GM13976 (cell line): ENCODE results near the gene ARFGEF3.

ENCODE experiments used
- DNase-seq: peaks from one replicate; pipeline ENCODE4 v3.0.0; 2012; ENCODE audit warnings: low spot score
- in situ Hi-C: fragments of 300-500 bp; cut with MboI; formaldehyde crosslinking; loops from one replicate; pipeline ENCODE4 v1.12.0; 2022; ENCODE audit warnings: low sequenced_read_pairs, mixed read lengths, inconsistent platforms; ENCODE audit not compliant: unreplicated experiment
- TF ChIP-seq, protein P1 (sequence below): IDR thresholded peaks from 2 replicates; pipeline ENCODE4 v1.5.1; 2012; ENCODE audit warnings: borderline replicate concordance, mild to moderate bottlenecking; ENCODE audit not compliant: insufficient read depth; ENCODE audit errors: extremely low read depth, missing control alignments, control extremely low read depth

The ARFGEF3 gene

DNA sequence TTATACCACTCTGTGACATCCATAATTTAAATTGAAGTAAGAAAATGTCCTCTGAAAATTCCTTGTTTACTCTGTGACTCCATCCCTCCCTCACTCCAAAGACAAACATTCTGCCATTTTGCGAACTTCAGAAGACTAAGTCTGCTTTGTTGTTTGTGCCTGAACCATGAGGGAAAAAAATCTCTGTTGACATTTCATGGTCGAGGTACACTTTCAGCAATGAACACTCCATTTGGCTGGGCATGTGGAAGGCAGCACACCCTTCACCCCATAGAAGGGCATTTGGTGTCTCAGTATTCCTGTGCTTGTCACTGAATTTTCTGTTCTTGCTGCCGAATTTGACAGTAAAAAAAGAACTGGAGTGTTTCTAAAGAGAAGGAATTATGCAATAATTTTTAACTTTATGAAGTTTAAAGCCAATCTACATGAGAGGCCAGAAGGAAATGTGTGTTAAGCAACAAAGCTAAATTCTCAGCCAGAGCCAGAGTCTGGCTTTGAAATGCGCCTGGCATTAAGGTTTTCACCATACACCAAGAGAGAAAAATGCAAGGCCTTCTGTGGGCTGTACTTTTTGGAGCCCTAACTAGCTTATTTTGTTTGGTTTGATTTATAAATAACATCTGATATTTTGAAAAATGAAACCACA is 61.3 kb downstream of the ARFGEF3 start:
- no peak for DNase-seq
- in situ Hi-C loops: no loop called here
- TF ChIP-seq, protein P1, sequence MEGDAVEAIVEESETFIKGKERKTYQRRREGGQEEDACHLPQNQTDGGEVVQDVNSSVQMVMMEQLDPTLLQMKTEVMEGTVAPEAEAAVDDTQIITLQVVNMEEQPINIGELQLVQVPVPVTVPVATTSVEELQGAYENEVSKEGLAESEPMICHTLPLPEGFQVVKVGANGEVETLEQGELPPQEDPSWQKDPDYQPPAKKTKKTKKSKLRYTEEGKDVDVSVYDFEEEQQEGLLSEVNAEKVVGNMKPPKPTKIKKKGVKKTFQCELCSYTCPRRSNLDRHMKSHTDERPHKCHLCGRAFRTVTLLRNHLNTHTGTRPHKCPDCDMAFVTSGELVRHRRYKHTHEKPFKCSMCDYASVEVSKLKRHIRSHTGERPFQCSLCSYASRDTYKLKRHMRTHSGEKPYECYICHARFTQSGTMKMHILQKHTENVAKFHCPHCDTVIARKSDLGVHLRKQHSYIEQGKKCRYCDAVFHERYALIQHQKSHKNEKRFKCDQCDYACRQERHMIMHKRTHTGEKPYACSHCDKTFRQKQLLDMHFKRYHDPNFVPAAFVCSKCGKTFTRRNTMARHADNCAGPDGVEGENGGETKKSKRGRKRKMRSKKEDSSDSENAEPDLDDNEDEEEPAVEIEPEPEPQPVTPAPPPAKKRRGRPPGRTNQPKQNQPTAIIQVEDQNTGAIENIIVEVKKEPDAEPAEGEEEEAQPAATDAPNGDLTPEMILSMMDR: no peak

DNA sequence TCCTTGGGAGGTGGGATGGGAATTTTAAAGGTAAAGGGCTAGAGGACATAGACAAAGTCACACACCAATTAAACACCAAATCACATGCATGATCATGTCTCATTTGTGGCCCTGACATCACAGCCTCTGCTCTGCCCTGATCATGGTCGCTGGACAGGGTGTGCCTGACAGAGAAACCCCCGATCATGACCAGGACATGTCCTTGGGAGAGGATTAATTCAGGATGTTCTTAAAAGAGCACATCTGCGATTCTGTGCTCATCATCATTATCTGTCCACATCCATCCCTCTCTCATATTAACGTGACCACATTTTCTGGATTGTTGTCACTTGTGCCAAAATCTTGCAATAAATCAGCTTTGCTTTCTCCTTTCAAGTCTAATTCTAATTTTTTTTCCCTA is 64.2 kb downstream of the ARFGEF3 start:
- no peak for DNase-seq
- in situ Hi-C loops: no loop called here
- TF ChIP-seq, protein P1: no peak

DNA sequence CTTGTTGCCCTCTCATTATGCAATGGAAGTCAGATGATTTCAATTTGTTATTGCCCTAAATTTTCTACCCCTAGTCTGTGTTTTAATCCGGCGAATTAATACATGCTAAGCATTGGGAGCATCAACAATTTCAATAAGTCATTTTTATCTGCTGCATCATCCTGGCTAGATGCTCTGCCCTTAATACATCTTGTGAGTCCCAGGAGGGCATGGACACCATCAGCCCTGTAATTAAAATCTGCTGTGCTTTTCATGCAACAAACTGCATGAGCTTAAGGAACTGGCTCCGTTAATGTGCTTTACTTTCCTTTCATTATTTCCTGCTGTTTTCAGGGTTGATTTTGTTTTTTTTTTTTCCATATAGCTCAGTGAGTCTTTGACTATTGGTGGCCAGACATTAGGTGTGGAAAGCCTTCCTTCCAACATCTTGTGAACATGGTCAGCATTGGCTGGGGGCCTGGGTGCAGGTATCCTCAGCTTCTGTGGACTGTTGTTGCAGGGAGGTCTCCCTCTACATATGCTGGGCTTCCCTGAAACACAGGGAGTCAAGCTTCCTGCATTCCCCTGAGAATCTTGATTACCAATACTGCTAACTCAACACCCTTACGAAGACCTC is 65.1 kb downstream of the ARFGEF3 start:
- no peak for DNase-seq
- in situ Hi-C loops: no loop called here

DNA sequence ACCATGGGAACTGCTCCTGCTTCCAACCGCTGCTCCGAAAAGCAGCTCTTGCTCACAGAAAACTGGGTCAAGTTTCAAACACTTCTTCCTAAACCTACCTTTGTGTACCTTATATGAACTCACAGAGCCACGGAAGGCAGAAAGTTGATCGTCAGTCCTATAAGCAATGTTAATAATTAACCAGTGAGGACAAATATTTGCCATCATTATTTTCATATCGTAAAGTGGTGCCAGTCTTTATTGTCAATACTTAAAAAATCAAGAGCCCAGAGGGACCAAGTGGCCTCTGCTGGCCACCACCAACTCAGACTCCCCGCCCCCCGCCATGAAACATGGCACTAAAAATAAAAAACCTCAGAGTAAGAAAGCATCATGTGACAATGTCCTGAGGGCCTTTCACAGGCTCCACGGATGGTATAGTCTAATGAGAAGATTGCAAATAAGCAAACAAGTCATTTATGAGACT is 65.6 kb downstream of the ARFGEF3 start:
- in situ Hi-C loops: no loop called here
- no peak for DNase-seq
- TF ChIP-seq, protein P1: no peak

More for the DNA sequence above, 65.1 kb downstream of the ARFGEF3 start:
- TF ChIP-seq, protein P1: no peak

DNA sequence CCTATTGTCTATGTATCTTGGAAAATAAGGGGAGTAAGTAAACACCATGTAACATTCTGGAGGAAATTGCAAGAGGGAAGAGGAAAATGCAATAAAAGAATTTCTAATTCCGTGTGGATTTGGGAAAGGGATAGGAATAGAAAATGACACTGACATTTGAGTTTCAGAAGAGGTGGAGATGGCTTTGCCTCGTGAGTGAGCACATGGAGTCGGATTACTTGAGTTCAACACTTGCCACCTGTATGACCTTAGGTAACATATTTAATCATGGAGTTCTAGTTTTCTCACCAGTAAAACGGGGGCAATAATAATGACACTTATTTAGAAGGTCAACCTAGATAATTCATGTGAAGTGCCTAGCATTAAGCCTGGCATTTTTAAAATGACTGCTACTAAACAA is 67.3 kb downstream of the ARFGEF3 start:
- TF ChIP-seq, protein P1: no peak
- in situ Hi-C loops: no loop called here
- no peak for DNase-seq

DNA sequence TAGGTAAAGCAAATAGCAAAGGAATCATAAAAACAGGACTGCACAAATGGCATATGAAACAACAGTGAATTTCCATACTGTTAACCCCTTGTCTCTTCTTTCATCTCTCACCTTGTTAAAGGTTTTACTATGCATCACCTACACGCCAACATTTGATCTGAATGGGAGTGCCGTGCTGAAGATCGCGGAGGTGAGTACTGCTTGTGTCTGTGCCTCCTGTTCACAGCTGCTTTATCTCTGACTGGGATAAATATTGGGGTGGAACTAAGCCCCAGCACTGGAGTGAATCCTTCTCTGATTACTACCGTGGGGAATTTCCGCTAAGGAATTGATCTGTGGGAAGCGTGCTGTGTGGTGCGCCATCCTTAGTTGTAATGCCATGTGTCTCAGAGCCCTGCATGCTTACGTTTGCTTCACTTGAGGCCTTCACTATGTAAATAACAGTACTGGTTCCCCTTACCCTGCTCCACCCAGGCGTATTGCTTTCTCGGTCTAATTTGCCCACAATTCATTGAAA is 68.0 kb downstream of the ARFGEF3 start:
- TF ChIP-seq, protein P1: no peak
- no peak for DNase-seq
- in situ Hi-C loops: no loop called here
